ENCODE data around the gene CXCR5.

The CXCR5 gene

GRCh38 chr11:118947091-118947490 lies 63.4 kb downstream of the CXCR5 start:
- TF ChIP-seq FOXM1 (IDR thresholded peaks at IDR 0.05; ENCODE audit: borderline replicate concordance, low read depth) (no peak), EGR1 (IDR thresholded peaks at IDR 0.05) (no peak), YY1 (IDR thresholded peaks at IDR 0.05; ENCODE audit: low read depth) (no peak), TEAD4 (IDR thresholded peaks at IDR 0.05) (no peak), CREB1 (IDR thresholded peaks at IDR 0.05; ENCODE audit: low read depth) (no peak), TAF1 (IDR thresholded peaks at IDR 0.05; ENCODE audit: low read depth) (no peak), RAD21 (IDR thresholded peaks at IDR 0.05; ENCODE audit: low read depth) (no peak), CEBPB (IDR thresholded peaks at IDR 0.05) (no peak), ZBTB7A (IDR thresholded peaks at IDR 0.05; ENCODE audit: low read depth) (no peak), EP300 (IDR thresholded peaks at IDR 0.05; ENCODE audit: borderline replicate concordance) (no peak), USF1 (IDR thresholded peaks at IDR 0.05) (no peak), MAX (IDR thresholded peaks at IDR 0.05) (no peak), NFIC (IDR thresholded peaks at IDR 0.05) (no peak), TCF12 (IDR thresholded peaks at IDR 0.05; ENCODE audit: low read depth) (no peak)
- TF ChIP-seq, protein P1, sequence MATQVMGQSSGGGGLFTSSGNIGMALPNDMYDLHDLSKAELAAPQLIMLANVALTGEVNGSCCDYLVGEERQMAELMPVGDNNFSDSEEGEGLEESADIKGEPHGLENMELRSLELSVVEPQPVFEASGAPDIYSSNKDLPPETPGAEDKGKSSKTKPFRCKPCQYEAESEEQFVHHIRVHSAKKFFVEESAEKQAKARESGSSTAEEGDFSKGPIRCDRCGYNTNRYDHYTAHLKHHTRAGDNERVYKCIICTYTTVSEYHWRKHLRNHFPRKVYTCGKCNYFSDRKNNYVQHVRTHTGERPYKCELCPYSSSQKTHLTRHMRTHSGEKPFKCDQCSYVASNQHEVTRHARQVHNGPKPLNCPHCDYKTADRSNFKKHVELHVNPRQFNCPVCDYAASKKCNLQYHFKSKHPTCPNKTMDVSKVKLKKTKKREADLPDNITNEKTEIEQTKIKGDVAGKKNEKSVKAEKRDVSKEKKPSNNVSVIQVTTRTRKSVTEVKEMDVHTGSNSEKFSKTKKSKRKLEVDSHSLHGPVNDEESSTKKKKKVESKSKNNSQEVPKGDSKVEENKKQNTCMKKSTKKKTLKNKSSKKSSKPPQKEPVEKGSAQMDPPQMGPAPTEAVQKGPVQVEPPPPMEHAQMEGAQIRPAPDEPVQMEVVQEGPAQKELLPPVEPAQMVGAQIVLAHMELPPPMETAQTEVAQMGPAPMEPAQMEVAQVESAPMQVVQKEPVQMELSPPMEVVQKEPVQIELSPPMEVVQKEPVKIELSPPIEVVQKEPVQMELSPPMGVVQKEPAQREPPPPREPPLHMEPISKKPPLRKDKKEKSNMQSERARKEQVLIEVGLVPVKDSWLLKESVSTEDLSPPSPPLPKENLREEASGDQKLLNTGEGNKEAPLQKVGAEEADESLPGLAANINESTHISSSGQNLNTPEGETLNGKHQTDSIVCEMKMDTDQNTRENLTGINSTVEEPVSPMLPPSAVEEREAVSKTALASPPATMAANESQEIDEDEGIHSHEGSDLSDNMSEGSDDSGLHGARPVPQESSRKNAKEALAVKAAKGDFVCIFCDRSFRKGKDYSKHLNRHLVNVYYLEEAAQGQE (IDR thresholded peaks at IDR 0.05; ENCODE audit: low read depth), result no peak

Data from Ishikawa (cell line).